GM10847 (cell line): ENCODE measurements around the gene TTC38.

Source experiments
- POLR2A ChIP-seq: IDR thresholded peaks from 2 replicates; pipeline ENCODE4 v1.6.1; 2011; ENCODE audit not compliant: insufficient read length; ENCODE audit errors: extremely low read depth

The TTC38 gene

GRCh38 chr22:46297151-46297812 is 29.5 kb downstream of the TTC38 start:
- TF ChIP-seq POLR2A: no peak

GRCh38 chr22:46299101-46299500 is 31.3 kb downstream of the TTC38 start:
- no peak for TF ChIP-seq POLR2A

DNA sequence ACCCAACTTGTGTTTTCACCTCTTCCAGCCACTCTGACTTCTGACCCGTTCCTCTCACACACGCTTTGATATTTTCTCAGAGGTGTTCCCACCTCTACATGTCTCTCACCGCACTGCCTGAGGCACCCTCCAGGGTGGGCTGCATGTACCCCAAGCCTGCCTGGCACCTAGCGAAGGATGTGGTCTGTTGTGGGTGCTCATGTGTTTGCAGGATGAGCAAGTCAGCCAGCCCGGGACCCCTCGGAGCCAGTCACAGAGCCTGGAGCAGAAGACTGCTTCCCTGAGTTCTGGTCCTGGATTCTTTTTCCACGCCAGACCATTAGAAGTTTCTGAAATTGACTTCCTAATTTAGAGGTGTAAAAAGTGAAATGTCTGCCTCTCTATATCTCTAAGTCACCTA is 32.7 kb downstream of the TTC38 start:
- TF ChIP-seq POLR2A: no peak

DNA sequence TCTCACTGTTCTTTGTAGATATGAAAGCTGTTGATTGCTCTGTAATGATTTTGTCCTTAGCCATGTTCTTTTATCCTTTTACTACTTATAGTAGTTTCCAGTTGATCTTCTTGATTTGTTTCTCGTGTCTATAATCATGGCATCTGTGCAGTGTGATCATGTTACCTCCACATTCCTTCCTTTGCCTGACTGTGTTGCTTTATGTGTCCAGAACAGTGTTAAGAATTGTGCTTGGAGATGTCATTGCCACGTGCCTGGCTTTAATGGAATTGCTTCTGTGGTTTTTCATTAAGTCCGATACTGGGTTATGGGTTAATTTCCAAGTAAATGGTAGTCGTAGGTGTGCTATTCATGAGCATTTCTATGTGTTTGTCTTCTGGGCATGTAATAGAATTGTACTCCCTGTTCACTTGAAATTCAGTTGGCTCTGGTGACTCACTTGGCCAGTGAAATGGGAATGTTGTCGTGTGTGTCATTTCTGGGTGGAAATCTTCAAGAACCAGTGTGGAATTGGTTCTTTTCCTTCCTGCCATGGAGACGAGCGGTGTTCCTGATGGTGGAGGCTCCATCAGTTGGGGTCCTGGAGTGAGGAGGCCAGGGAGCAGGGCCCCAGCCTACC is 35.6 kb downstream of the TTC38 start:
- TF ChIP-seq POLR2A: no peak

DNA sequence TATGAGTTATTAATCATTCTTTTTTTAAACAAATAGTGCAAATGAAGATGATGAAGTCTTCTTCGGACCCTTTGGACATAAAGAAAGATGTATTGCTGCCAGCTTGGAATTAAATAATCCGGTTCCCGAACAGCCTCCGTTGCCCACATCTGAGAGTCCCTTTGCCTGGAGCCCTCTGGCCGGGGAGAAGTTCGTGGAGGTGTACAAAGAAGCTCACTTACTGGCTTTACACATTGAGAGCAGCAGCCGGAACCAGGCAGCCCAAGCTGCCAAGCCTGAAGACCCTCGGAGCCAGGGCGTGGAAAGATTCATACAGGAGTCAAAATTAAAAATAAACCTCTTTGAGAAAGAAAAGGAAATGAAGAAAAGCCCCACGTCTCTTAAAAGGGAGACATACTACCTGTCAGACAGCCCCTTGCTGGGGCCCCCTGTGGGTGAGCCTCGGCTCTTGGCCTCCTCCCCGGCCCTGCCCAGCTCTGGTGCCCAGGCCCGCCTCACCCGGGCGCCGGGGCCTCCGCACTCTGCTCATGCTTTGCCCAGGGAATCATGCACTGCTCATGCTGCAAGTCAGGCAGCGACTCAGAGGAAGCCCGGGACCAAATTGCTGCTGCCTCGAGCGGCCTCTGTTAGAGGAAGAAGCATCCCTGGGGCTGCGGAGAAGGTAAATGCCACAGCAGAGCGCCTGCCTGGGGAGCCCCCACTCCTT is 40.6 kb downstream of the TTC38 start:
- no peak for TF ChIP-seq POLR2A

DNA sequence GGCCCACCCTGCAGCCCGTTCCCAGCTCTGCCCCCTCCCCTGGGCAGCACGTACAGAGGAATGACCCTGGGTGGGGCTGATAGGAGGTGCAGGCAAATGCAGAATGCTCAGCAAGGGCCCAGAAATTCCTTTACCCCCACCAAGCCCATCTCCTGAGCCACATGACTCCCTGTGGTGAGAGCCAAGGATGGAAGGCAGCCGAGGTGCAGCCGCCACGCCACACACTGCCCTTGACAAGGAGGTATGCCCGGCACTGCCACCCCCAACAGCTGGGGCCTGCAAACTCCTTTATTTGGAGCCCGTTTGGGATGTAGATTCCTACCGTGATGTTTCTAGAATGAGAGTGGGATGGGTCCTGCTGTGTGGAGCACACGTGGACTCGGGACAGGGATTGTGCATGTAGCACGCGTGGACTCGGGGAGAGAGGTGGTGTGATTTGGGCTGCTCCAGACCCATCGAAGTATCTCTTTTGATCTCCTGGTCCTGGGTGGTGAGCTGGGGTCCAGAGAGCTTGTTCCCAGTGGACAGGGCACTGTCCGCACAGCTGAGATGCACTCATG is 41.8 kb downstream of the TTC38 start:
- TF ChIP-seq POLR2A: no peak

GRCh38 chr22:46312056-46312455 is 44.2 kb downstream of the TTC38 start:
- TF ChIP-seq POLR2A: no peak

DNA sequence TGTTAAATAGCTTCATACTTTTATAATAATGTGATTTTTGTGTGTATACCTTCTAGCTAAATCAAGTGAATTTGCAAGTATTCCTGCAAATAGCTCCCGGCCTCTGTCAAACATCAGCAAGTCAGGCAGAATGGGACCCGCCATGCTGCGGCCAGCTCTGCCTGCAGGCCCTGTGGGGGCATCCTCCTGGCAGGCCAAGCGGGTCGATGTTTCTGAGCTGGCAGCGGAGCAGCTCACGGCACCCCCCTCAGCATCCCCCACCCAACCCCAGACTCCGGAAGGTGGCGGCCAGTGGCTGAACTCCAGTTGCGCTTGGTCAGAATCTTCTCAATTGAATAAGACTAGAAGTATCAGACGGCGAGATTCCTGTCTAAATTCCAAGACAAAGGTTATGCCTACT is 48.2 kb downstream of the TTC38 start:
- no peak for TF ChIP-seq POLR2A

GRCh38 chr22:46317646-46318045 is 49.8 kb downstream of the TTC38 start:
- TF ChIP-seq POLR2A: no peak

GRCh38 chr22:46318576-46318975 is 50.8 kb downstream of the TTC38 start:
- TF ChIP-seq POLR2A: no peak

DNA sequence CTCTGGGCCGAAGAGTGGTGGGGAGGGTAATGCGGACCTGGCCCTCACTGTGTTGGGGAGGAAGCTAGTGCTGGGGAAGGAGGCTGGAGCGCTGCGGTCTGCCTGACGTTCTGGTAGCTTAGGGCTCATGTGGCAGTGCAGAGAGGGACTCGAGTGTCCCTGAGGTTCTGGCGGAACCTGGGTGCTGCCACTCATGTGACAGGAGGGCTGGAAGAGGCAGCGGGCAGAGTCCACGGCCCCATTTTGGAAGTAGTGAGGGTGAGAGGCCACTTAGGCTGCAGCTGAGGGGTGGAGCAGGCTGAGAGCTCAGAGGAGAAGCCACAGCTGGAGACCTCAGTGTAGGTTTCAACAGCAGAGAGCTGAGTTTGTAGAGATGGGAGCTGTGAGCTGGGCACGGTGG is 51.5 kb downstream of the TTC38 start:
- TF ChIP-seq POLR2A: no peak

GRCh38 chr22:46320166-46320710 is 52.4 kb downstream of the TTC38 start:
- no peak for TF ChIP-seq POLR2A

DNA sequence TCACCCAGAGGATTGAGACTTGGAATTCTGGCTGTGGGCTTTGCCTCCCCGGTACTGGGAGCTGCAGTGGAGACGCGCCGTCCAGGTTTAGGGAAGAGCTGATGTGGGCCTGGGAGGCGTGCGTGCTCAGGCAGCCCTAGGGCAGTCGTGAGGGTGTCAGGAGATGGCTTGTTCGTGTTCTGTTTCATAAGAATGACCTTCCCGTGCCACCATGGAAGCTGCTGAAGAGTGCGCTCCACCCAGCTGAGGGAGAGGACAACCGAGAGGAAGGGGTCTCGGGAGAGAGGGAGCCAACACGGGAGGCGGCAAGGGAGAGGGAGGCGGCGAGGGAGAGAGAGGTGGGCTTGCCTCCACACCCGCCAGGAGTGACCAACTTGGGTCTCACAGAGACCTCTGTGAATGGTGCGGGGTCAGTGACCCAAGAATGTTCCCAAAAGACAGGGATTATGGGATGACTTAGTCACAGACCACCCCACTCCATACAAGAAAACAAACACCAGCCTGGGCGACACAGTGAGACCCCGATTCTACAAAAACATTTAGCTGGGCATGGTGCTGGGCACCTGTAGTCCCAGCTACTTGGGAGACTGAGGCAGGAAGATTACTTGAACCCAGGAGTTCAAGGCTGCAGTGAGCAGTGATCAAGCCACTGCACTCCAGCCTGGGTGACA is 53.0 kb downstream of the TTC38 start:
- no peak for TF ChIP-seq POLR2A

- no peak for TF ChIP-seq POLR2A
Measured at GRCh38 chr22:46322711-46323110, 54.9 kb downstream of the TTC38 start.

GRCh38 chr22:46323162-46323561 is 55.4 kb downstream of the TTC38 start:
- no peak for TF ChIP-seq POLR2A

- no peak for TF ChIP-seq POLR2A
Measured at GRCh38 chr22:46326066-46326680, 58.4 kb downstream of the TTC38 start.
